ENCODE measurements around the gene CCDC28A.

The CCDC28A gene

DNA sequence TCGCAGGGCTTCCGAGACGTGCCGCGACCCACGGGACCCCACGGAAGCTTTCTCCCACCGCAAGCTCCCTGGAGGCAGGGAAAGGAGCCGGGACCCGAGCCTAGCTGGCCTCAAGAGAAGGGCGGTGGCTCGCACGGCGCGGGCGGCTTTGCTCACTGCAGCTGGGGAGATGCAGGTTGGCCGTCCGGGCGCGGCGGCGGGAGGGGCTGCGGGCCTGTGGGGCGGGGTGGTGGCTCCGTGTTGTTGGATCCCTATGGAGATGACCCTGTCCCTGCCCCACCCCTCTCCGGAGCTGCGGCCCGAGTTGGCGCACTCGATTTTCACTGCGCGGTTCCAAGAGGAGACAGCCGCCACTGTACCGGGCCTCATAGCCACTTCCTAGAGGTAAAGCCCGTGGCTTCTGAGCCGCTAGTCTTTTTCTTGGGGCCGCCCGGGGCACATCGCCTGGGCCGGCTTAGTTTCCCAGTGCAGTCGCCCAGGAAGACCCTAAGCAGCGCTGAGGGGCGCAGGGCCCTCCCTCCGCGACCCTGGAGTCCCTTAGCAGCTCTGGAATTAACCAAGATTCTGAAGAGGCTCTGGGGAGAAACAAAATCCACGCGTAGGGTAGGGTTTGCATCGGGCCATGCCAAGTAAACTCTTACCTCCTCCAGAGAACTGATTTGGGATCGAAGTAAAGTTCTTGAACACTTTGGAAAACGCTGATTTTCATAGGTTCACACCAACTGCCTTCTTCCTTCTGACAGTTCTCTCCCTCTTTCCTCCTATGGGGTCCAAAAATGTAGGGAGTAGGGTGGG lies 22.4 kb downstream of the CCDC28A start, which contains the start of gene ECT2L:
Gene ECT2L, plus strand, starts transcription at position 279 of the 795 bp plus-strand sequence. CDS start 17,188 bp downstream, outside the sequence.
- no peak for FAIRE-seq
- no peak for DNase-seq (ENCODE audit: insufficient read length, low spot score)

- no peak for DNase-seq (ENCODE audit: insufficient read length, low spot score)
- FAIRE-seq, result no peak
Observed at GRCh38 chr6:138796771-138797170, 23.2 kb downstream of the CCDC28A start.

- no peak for DNase-seq (ENCODE audit: insufficient read length, low spot score)
- no peak for FAIRE-seq
Observed at GRCh38 chr6:138797806-138798446, 24.4 kb downstream of the CCDC28A start.

DNA sequence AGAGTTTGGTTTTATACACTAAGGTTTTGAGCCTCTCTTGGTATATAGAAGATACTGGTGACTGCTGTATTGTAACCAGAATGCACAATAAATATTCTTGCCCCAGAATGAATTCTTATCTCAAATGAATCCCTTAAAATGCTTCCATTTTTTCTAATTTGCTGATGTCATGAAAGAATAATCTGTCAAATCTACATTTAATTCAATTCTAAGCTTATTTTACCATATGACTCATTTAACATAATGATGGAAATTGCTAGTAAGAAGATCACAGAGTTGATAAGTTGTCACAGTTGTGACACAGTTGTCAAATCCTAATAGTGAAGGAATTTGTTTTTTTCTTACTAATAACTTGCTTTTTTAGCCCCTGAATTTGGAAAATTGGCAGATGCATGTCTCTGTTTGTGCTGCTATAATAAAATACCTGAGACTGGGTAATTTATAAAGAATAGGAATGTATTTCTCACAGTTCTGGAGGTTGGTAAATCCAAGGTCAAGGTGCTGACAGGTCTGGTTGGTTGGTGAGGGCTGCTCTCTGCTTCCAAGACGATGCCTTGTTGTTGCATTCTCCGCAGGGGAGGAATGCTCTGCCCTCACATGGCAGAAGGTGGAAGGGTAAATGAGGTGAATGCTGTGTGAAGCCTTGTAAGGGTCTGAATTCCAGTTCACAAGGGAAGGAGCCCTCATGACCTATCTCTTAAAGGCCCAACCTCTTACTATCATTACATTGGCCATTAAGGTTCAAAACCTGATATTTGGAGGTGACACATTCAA lies 27.0 kb downstream of the CCDC28A start:
- no peak for FAIRE-seq
- no peak for DNase-seq (ENCODE audit: insufficient read length, low spot score)

DNA sequence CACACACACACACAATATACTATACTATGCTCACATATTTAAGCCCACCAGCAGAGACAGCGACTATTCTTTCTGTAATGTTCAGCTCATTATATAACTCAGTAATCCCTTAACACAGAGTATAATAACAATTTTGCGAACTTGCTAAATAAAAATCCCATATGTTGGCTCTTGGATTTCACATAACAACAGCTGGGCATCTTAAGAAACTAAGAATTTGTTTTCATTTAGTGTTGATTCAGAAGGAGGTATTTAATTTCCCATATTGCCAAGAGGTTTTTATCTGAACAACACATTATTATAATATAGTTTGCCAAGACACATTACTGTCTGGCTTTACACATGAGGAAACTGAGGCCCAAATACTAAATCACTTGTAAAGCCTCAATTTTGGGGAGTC lies 29.8 kb downstream of the CCDC28A start:
- DNase-seq (ENCODE audit: insufficient read length, low spot score) (no peak), FAIRE-seq (no peak)

DNA sequence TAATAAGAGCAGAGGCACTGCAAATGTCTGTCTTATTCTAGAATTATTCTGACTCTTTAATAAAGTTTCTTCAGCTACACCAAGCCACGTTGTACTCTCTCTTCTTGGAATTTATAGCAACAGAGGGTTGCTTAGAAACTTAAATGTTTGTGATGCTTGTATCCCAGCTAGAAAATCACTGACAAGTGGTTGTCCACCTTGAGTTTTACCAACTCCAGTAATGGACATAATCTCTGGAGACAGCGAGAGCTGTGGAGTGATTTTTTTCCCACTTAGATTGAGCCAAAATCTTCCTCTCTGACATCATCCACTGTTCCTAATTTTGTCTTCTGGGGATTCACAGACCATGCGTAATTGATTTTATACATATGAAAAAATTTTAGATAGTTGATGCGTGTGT lies 30.3 kb downstream of the CCDC28A start:
- FAIRE-seq (no peak), DNase-seq (ENCODE audit: insufficient read length, low spot score) (no peak)

DNA sequence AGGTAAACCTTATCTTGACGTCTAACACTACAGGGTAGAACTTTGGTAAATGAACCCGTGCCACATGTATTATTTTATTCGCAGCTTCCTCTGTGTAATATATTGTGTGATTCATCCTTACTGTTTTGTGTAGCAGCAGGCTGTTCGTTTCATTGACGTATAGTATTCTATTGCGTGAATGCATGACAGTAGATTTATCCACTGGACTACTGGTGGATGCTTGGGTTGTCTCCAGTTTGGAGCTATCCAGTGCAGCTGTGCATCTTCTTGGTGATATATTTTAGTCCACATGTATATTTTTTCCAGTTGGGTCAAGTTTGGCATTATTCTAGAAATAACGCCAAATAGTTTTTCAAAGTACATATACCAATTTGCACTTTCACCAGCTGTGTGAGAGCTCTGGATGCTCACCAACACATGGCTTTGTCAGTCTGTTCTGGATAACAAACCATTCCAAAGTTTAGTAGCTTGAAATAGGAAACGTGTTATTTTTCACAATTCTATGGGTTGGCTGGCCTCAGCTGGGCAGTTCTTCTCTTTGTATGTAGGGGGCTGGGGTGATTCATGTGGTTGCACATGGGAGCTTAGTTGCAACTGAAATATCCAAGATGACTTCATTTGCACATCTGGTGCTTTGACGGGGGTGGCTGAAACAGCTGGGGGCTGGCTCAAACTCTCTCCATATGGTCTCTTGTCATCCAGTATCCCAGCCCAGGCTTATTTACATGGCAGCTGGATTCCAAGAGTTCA lies 31.6 kb downstream of the CCDC28A start:
- no peak for FAIRE-seq
- no peak for DNase-seq (ENCODE audit: insufficient read length, low spot score)

- no peak for FAIRE-seq
Observed at GRCh38 chr6:138806889-138807288, 33.3 kb downstream of the CCDC28A start.

GRCh38 chr6:138809677-138810076 lies 36.1 kb downstream of the CCDC28A start:
- FAIRE-seq (no peak), DNase-seq (ENCODE audit: insufficient read length, low spot score) (no peak)

More at GRCh38 chr6:138806889-138807288, 33.3 kb downstream of the CCDC28A start:
- DNase-seq (ENCODE audit: insufficient read length, low spot score), result no peak

- DNase-seq (ENCODE audit: insufficient read length, low spot score) (no peak), FAIRE-seq (no peak)
Observed at GRCh38 chr6:138811866-138812265, 38.3 kb downstream of the CCDC28A start.

DNA sequence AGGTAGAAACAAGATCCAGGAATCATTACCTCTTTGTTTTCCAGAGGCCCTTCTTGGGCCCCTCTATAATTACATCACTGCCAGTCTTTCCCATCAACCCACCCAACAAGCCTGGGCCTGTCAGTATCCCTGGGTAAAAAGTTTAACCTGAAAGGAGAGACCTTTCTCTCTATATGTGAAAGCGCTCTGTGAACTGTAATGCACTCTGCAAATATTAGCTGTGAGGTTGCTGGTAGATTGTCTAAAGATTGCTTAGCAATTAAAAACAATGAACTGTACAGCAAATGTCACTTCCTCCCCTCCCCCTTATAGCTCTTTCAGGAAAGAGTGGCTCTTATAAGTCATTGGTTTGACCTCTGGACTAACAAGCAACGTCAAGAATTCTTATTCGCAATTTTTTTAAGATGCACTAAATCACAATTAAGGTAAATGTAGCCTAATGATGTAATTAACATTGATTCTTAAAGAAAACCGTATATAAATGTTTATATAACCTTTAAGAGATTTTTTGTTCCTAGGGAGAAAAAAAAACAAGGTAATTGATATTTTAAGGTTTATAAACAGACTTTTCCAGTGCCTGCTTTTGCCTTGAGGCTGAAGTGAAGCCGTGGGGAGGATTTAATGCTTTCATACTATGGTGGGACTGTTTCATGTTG lies 40.7 kb downstream of the CCDC28A start:
- FAIRE-seq (no peak), DNase-seq (ENCODE audit: insufficient read length, low spot score) (no peak)

GRCh38 chr6:138815221-138815620 lies 41.7 kb downstream of the CCDC28A start:
- FAIRE-seq (no peak), DNase-seq (ENCODE audit: insufficient read length, low spot score) (no peak)

DNA sequence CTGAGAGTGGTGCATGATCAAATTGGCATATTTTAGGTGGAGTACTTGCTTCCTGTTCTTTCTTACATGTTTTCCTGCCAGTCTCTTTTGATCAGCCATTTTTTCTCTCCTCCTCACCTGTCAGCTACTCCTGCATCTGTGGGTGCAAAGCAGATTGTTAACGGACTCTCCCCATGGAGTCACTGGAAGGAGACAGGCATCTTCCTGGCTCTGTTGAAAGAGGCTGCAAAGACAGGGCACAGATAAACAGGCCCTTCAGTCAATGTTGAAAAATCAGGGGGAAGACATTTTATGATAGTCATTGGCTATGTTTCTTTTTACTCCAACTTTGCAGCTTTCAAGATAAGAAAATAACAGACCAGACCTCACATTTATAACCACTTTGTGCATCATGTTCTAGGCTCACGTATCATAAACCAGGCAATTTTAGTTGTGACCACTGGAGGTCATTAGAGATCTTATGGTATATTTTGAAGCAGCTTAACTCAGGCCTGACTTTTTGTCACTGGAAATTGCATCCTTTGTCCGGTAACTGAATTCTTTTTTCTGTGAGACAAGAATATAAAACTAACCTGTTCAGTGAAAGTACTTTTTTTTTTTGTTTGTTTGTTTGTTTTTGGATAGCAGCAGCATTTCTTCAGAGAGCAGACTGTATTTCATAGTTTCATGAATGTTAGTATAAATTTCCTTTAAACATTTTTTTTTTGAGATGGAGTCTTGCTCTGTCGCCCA lies 42.4 kb downstream of the CCDC28A start:
- peak; percentile 63 for DNase-seq (ENCODE audit: insufficient read length, low spot score)
- no peak for FAIRE-seq

- FAIRE-seq, result no peak
- peak; percentile 12 for DNase-seq (ENCODE audit: insufficient read length, low spot score)
Observed at GRCh38 chr6:138817799-138818198, 44.2 kb downstream of the CCDC28A start.

DNA sequence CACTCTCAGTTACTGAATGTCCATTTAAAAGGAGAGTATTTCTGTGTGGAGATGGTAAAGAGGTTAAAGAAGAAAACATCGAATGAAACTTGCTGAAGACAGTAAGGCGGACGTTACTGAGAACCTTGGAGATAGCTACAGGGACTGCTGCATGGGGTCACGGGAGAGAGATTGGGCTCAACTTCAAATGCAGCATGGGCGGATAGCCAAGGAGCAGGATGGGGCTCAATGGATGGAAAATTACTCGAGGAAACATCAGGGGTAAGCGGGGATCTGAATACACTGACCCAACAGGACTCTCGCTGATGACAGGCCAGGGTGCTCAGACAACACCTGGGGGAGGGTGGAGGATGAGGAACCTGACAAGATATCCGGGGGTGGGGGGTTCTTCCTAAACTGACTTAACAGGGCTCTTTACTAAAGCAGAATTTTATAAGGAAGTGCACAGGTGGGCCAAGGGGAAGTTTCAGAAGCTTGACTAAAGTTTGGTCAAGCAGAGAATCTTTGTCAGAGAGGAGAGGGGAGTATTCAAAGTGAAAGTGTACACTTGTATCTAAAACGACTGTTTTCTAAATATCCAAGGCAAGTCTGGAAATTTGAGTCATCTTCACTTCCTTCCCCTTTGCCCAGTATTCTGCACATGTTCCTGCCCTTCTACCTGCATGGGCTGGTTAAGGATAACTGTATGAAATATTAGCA lies 45.1 kb downstream of the CCDC28A start:
- FAIRE-seq, result no peak

GRCh38 chr6:138821519-138821918 lies 48.0 kb downstream of the CCDC28A start:
- DNase-seq (ENCODE audit: insufficient read length, low spot score) (no peak), FAIRE-seq (no peak)

More for the DNA sequence above, 45.1 kb downstream of the CCDC28A start:
- no peak for DNase-seq (ENCODE audit: insufficient read length, low spot score)

DNA sequence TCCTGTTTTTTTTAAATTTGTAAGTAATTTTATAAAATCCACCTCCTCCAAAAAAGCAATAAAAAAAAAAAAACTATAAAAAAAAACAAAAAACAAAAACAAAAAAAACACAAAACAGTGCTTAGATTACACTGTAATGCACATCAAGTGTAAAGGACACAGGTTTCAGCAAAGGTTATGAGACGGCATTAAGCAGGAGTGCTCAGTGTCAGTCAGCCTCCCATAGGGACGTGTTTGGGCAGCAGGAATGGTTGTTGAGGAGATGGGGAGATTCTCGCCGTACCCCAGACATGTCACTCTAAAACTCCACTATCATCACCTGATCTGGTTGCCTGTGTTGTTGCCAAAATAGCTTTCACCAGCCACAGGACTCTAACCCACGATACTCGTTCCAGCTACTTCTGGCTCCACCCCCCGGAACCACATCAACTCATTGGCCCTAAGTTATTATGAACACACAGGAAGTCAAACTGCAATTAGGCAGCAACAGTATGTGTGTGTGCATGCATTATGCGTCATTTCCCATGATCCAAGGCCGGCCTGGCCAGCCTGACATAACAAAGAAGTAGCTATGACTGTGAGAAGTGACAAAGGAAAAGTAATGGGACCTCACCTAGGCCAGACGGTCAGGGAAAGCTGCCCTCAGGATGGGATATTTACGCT lies 51.0 kb downstream of the CCDC28A start:
- no peak for FAIRE-seq
- no peak for DNase-seq (ENCODE audit: insufficient read length, low spot score)

DNA sequence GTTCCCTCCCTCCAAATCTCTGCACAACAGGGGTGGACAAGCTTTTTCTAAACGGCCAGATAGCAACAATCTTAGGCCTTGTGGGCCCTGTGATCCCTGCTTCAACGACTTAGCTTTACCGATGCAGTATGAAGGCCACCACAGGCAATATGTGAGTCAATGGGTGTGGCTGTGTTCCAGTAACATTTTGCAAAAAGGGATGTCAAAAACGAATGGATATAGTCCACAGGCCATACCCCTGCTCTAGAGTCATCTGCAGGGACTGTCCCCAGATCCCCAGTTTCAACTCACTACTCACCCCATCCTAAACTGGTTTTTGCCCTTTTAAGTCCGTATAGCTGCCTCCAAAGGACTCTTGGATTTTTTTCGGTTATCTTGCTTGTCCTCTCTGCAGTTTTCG lies 56.7 kb downstream of the CCDC28A start:
- no peak for FAIRE-seq

More for the DNA sequence above, 56.7 kb downstream of the CCDC28A start:
- DNase-seq (ENCODE audit: insufficient read length, low spot score), result no peak

Measured in HTR-8/SVneo (cell line).